Measurements from ENCODE around the gene SLAIN2.
"Not testable (repeated sequence)": the region's sequence is repeated elsewhere in the genome, so short reads cannot be mapped to it uniquely, and the experiment has no call there.

Gene SLAIN2

GRCh38 chr4:48445704-48446103 lies 104.4 kb downstream of the SLAIN2 start:
- no peak overlapping the region for H3K4me3 ChIP-seq (ENCODE audit: low read length)

DNA sequence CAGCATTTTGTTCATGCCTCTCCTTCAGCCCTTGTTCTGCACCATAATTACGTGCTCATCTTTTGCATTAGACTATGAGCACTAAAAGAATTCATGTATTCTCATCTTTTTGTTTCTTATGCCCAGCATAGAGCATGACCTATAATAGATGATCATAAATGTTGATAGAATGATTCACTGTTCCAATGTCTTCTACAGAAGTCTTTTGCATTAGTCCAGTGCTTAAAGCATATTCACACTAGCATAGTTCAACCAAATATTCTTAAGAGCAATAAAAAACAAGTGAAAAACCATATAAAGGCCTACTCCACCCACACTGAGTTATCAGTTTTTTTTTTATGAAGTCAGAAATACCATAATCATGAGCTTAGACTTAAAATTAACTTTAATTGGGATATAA lies 105.3 kb downstream of the SLAIN2 start:
- no peak for TF ChIP-seq CTCF (IDR thresholded peaks at IDR 0.05; ENCODE audit: insufficient read depth, low read depth, low read length, missing control alignments)
- H3K4me3 ChIP-seq (ENCODE audit: low read length) = no peak overlapping the region
- DNase-seq (ENCODE audit: low read depth) = no peak

More at GRCh38 chr4:48445704-48446103, 104.4 kb downstream of the SLAIN2 start:
- peak; percentile 37 for TF ChIP-seq CTCF (IDR thresholded peaks at IDR 0.05; ENCODE audit: insufficient read depth, low read depth, low read length, missing control alignments)
- peak; percentile 22 for DNase-seq (ENCODE audit: low read depth)

- no peak for DNase-seq (ENCODE audit: low read depth)
- no peak for TF ChIP-seq CTCF (IDR thresholded peaks at IDR 0.05; ENCODE audit: insufficient read depth, low read depth, low read length, missing control alignments)
- H3K4me3 ChIP-seq (ENCODE audit: low read length) = no peak overlapping the region
Observed at GRCh38 chr4:48449151-48449550, 107.8 kb downstream of the SLAIN2 start.

DNA sequence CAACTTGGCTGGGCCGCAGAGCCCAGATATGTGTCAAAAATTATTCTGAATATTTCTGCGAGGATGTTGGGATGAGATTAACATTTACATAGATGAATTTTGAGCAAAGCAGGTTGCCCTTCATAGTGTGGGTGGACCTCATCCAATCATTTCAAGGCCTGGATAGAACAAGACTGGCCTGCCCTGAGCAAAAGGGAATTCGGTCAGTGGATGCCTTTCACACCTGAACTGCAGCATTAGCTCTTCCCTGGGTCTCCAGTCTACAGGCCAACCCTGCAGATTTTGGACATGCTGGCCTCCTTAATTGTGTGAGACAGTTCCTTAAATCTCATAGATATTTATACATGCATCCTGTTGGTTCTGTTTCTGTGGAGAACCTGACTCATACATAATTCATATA lies 109.4 kb downstream of the SLAIN2 start:
- TF ChIP-seq CTCF (IDR thresholded peaks at IDR 0.05; ENCODE audit: insufficient read depth, low read depth, low read length, missing control alignments) = no peak
- DNase-seq (ENCODE audit: low read depth) = no peak

GRCh38 chr4:48451656-48452055 lies 110.3 kb downstream of the SLAIN2 start:
- DNase-seq (ENCODE audit: low read depth); H3K4me3 ChIP-seq (ENCODE audit: low read length): not testable (repeated sequence)

More for the DNA sequence above, 109.4 kb downstream of the SLAIN2 start:
- H3K4me3 ChIP-seq (ENCODE audit: low read length) = no peak overlapping the region

DNA sequence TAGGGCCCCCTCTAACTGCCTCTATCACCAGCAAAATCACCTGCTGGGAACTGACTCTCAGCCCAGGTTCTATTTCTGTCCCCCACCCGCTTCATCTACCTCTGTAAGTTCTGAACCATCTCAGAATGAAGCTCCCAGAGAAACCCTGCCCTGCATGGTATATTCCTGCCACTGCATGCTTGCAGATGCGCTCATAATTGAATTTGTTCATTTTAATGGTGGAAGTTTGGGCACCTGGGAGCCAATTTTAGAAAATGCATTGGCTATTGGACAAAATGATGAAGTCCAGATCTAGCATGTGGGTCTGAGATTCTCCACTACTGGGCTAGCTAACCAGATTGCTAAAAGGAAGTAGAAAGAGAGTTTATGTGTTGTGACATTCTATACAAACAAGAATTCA lies 113.3 kb downstream of the SLAIN2 start:
- TF ChIP-seq CTCF (IDR thresholded peaks at IDR 0.05; ENCODE audit: insufficient read depth, low read depth, low read length, missing control alignments) = no peak
- H3K4me3 ChIP-seq (ENCODE audit: low read length) = no peak overlapping the region
- DNase-seq (ENCODE audit: low read depth) = no peak

GRCh38 chr4:48461000-48461399 lies 119.7 kb downstream of the SLAIN2 start:
- H3K4me3 ChIP-seq (ENCODE audit: low read length) = no peak overlapping the region
- no peak for TF ChIP-seq CTCF (IDR thresholded peaks at IDR 0.05; ENCODE audit: insufficient read depth, low read depth, low read length, missing control alignments)
- DNase-seq (ENCODE audit: low read depth) = no peak

Measured in epithelial cell of esophagus (primary cell).